ENCODE data around the gene BORCS5.

GRCh38 chr12:12400793-12401192, 43.9 kb downstream of the BORCS5 start:
- TF ChIP-seq CTCF (IDR thresholded peaks at IDR 0.05; ENCODE audit: low read length) (no peak), EZH2 (optimal IDR thresholded peaks at IDR 0.05; ENCODE audit: low read depth, low read length) (no peak)
